Ascending aorta (tissue), 2 donors: ENCODE data around the gene TMEM168. TPM values are rescaled to one million over a fixed set of nuclear protein-coding genes. Genes with fewer than 3 reads are reported as not detected.
A peak's percentile ranks its signal among the peaks of the same experiment; 100 is the strongest.

Source experiments
- DNase-seq, 2 donors: peaks; one replicate each; pipeline ENCODE4 v3.0.0-alpha.2; 2019; ENCODE audit warnings: low spot score in 2 of 2
- H3K27ac ChIP-seq, 2 donors: fragments of 200-600 bp; sonication (generic); one replicate each; pipeline ENCODE4 v1.5.1; 2016 to 2017; ENCODE audit warnings: mild to moderate bottlenecking in 1 of 2
- H3K27me3 ChIP-seq: fragments of 200-600 bp; sonication (generic); one replicate; pipeline ENCODE4 v1.5.1; 2017
- H3K36me3 ChIP-seq, 2 donors: fragments of 200-600 bp; sonication (generic); one replicate each; pipeline ENCODE4 v1.5.1; 2016
- H3K4me1 ChIP-seq, 2 donors: fragments of 200-600 bp; sonication (generic); one replicate each; pipeline ENCODE4 v1.5.1; 2016 to 2017; ENCODE audit warnings: mild to moderate bottlenecking in 1 of 2
- H3K4me3 ChIP-seq, 2 donors: fragments of 200-600 bp; sonication (generic); one replicate each; pipeline ENCODE4 v1.5.1; 2016 to 2017; ENCODE audit warnings: mild to moderate bottlenecking in 1 of 2
- H3K9me3 ChIP-seq, 2 donors: fragments of 200-600 bp; sonication (generic); one replicate each; pipeline ENCODE4 v1.5.1; 2016
- intact Hi-C: fragments of 100-400 bp; cut with DNase I; formaldehyde crosslinking; loops from one replicate; pipeline ENCODE4 v1.15.1; 2023
- total RNA-seq: library from RNA; depleted of rRNA; stranded (reverse); fragments of >200 nt; gene quantifications from one replicate; pipeline ENCODE4 v1.1.0, GENCODE V29; 2016
- TF ChIP-seq, protein P1 (sequence below), 3 experiments: fragments of 200-600 bp in 2 of 3; fragments of 450-650 bp in 1 of 3; sonication (generic) in 2 of 3; IDR thresholded peaks; one replicate each; pipeline ENCODE4 v1.5.1; 2016 to 2019; ENCODE audit warnings: antibody characterized with exemption in 3 of 3, mild to moderate bottlenecking in 1 of 3, moderate library complexity in 1 of 3

The TMEM168 gene
- total RNA-seq, 1 donor from 2014 or later: 8.4 TPM

DNA sequence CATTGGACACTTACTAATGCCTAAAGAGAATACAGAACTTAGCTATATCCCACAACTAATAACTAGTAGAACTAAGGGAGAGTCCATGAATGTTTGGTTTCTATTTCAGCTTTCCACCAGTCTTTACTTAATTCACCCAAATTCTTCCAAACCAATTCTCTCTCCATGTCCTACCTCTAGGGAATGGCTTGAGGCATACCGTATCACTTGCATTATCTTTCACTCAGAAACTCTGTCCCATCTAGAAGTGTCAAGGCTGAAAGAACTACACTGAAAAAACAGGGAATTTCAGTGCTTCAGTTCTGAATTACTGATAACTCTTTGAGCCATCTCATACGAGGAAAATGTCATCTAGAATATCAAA lies 758 bp downstream of the TMEM168 start:
- Histone ChIP-seq H3K36me3 (peaks cover 2 to 3% of the 10 kb centered on the region in 2 donors), H3K4me3 (peak overlapping the region; percentile 90 to 99), H3K4me1 (peaks cover 0 to 6% of the 10 kb centered on the region in 2 donors), H3K27ac (peak overlapping the region; percentile 92 to 93), H3K27me3 (no peaks in the 10 kb centered on the region), H3K9me3 (no peaks in the 10 kb centered on the region)
- TF ChIP-seq, protein P1, sequence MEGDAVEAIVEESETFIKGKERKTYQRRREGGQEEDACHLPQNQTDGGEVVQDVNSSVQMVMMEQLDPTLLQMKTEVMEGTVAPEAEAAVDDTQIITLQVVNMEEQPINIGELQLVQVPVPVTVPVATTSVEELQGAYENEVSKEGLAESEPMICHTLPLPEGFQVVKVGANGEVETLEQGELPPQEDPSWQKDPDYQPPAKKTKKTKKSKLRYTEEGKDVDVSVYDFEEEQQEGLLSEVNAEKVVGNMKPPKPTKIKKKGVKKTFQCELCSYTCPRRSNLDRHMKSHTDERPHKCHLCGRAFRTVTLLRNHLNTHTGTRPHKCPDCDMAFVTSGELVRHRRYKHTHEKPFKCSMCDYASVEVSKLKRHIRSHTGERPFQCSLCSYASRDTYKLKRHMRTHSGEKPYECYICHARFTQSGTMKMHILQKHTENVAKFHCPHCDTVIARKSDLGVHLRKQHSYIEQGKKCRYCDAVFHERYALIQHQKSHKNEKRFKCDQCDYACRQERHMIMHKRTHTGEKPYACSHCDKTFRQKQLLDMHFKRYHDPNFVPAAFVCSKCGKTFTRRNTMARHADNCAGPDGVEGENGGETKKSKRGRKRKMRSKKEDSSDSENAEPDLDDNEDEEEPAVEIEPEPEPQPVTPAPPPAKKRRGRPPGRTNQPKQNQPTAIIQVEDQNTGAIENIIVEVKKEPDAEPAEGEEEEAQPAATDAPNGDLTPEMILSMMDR (IDR thresholded peaks at IDR 0.05): no peak
- no peak for DNase-seq
- intact Hi-C loops: no loop called here

DNA sequence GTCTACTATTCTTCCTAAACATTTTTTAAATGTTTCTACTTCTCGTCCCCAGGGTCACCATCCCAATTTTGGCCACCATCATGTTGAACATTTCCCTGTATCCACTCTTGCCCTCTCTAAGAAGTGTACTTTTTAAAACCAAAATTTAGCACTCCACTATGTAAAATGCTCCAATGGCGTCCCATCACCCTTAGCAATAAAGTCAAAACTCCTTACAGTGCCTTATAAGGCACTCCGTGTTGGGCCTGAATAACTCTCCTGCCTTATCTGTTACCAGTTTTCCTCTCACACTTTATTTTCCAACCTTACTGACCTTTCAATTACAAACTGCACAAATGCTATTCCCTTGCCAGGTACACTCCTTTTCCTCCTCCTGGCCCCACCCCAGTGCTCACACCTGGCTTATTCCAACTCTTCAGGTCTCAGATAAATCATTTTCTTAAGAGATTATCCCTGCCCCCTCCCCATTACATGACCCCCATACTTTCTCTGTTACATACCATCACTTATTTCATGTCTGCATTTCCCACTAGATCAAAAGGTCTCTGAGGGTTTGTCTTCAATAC lies 1.3 kb downstream of the TMEM168 start:
- H3K4me1 ChIP-seq: peaks cover 0 to 6% of the 10 kb centered on the region in 2 donors
- peaks cover 3 to 8% of the 10 kb centered on the region in 2 donors for H3K36me3 ChIP-seq
- peak overlapping the region; percentile 90 to 99 for H3K4me3 ChIP-seq
- no peaks in the 10 kb centered on the region for H3K9me3 ChIP-seq
- H3K27ac ChIP-seq: no peak overlapping the region
- intact Hi-C loops: no loop called here
- H3K27me3 ChIP-seq: no peaks in the 10 kb centered on the region
- DNase-seq: no peak
- TF ChIP-seq, protein P1 (IDR thresholded peaks at IDR 0.05): no peak

DNA sequence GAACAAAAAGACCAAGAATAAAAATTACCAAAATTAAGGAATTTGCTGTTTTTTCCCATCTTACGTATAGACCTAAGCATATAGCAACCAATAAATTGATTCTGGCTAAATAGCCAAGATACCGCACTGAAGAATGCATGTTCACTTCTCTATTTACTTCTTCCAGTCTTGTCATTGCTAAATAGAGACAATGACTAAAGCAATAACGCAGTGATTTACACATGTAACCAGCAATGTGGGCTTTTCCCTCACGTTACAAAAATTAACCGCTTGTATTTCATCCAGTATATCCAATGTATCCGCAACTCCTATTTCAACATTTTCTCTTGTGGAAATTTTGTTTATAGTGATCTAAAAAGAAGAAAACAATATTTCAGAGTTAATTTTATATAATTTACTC lies 5.6 kb downstream of the TMEM168 start:
- peaks cover 3 to 12% of the 10 kb centered on the region in 2 donors for H3K36me3 ChIP-seq

DNA sequence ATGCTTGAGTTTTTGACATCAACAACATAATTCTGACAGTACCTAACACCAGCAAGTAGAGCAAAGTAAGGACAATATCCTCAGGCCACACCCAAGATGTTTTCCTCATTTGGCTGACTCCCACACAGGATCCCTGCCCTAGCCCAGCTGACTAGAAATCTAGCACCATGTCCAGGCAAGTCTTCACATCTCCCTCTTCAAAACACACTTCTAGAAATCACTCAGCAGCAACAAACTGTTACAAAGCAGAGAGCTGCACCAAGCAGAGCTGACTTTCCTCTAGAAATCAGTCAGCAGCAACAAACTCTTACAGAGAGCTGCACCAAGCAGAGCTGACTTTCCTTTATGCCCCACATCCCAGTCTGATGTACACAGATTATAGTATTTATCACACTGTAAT lies 7.7 kb downstream of the TMEM168 start:
- intact Hi-C loops: no loop called here
- H3K36me3 ChIP-seq: peaks cover 3 to 12% of the 10 kb centered on the region in 2 donors
- no peaks in the 10 kb centered on the region for H3K27me3 ChIP-seq
- H3K27ac ChIP-seq: no peak overlapping the region
- DNase-seq: no peak
- no peak overlapping the region for H3K4me3 ChIP-seq
- TF ChIP-seq, protein P1 (IDR thresholded peaks at IDR 0.05): no peak
- H3K4me1 ChIP-seq: no peaks in the 10 kb centered on the region
- H3K9me3 ChIP-seq: no peaks in the 10 kb centered on the region

More for the DNA sequence above, 5.6 kb downstream of the TMEM168 start:
- Histone ChIP-seq H3K27ac (no peak overlapping the region), H3K4me1 (peaks cover 0 to 6% of the 10 kb centered on the region in 2 donors), H3K4me3 (no peak overlapping the region), H3K9me3 (no peaks in the 10 kb centered on the region), H3K27me3 (no peaks in the 10 kb centered on the region)
- TF ChIP-seq, protein P1 (IDR thresholded peaks at IDR 0.05): no peak
- DNase-seq: no peak
- intact Hi-C loops: no loop called here

DNA sequence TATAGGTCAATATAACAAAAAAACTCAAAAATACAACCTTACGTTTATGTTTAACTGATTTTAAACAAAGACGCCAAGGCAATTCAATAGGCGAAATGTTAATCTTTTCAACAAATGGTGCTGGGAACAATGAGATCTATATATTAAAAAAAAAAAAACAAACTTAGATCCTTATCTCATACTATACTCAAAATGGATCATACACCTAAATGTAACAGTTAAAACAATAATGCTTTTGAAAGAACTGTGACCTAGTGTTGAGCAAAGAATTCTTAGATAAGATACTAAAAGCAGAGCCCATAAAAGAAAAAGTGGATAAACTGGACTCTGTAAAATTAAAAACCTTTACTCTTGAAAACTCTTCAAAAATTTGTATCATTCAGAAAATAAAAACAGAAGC lies 8.6 kb downstream of the TMEM168 start:
- H3K27ac ChIP-seq: no peak overlapping the region
- H3K36me3 ChIP-seq: peaks cover 3 to 12% of the 10 kb centered on the region in 2 donors
- H3K4me1 ChIP-seq: no peaks in the 10 kb centered on the region
- H3K9me3 ChIP-seq: no peaks in the 10 kb centered on the region
- TF ChIP-seq, protein P1 (IDR thresholded peaks at IDR 0.05): no peak
- no peaks in the 10 kb centered on the region for H3K27me3 ChIP-seq
- H3K4me3 ChIP-seq: no peak overlapping the region
- DNase-seq: no peak
- intact Hi-C loops: no loop called here

GRCh38 chr7:112781110-112781509 lies 9.1 kb downstream of the TMEM168 start:
- Histone ChIP-seq H3K27ac (no peak overlapping the region), H3K36me3 (peaks cover 3 to 12% of the 10 kb centered on the region in 2 donors), H3K4me1 (no peaks in the 10 kb centered on the region), H3K27me3 (no peaks in the 10 kb centered on the region), H3K9me3 (no peaks in the 10 kb centered on the region), H3K4me3 (no peak overlapping the region)
- TF ChIP-seq, protein P1 (IDR thresholded peaks at IDR 0.05): no peak
- DNase-seq: no peak
- intact Hi-C loops: no loop called here
